Measurements from ENCODE around the gene LRRK1. TPM values are rescaled to one million over a fixed set of nuclear protein-coding genes. Genes with fewer than 3 reads are reported as not detected.

LRRK1 gene
- total RNA-seq, 1 donor from 2014 or later: 15.7 TPM

- no peak for DNase-seq (ENCODE audit: low spot score)
These were observed 61.9 kb downstream of the LRRK1 start for GRCh38 chr15:100981086-100981485.

GRCh38 chr15:100983221-100983620, 64.1 kb downstream of the LRRK1 start:
- DNase-seq (ENCODE audit: low spot score): no peak

GRCh38 chr15:100985401-100985800, 66.2 kb downstream of the LRRK1 start:
- no peak for DNase-seq (ENCODE audit: low spot score)

- no peak for DNase-seq (ENCODE audit: low spot score)
These were observed 67.2 kb downstream of the LRRK1 start for GRCh38 chr15:100986158-100986896.

GRCh38 chr15:100987143-100987542, 68.0 kb downstream of the LRRK1 start:
- no peak for DNase-seq (ENCODE audit: low spot score)

- no peak for DNase-seq (ENCODE audit: low spot score)
These were observed 69.1 kb downstream of the LRRK1 start for GRCh38 chr15:100988297-100988696.

- no peak for DNase-seq (ENCODE audit: low spot score)
These were observed 69.7 kb downstream of the LRRK1 start for GRCh38 chr15:100988857-100989256.

GRCh38 chr15:100994597-100995446, 75.7 kb downstream of the LRRK1 start:
- DNase-seq (ENCODE audit: low spot score): peak; percentile 4

GRCh38 chr15:100995471-100996430, 76.6 kb downstream of the LRRK1 start:
- peak; percentile 3 for DNase-seq (ENCODE audit: low spot score)

GRCh38 chr15:100997442-100997841, 78.3 kb downstream of the LRRK1 start:
- no peak for DNase-seq (ENCODE audit: low spot score)

- no peak for DNase-seq (ENCODE audit: low spot score)
These were observed 79.5 kb downstream of the LRRK1 start for GRCh38 chr15:100998630-100999029.

- DNase-seq (ENCODE audit: low spot score): no peak
These were observed 80.2 kb downstream of the LRRK1 start for GRCh38 chr15:100999369-100999768.

- DNase-seq (ENCODE audit: low spot score): peak; percentile 3
These were observed 81.1 kb downstream of the LRRK1 start for GRCh38 chr15:101000271-101000681.

- DNase-seq (ENCODE audit: low spot score): no peak
These were observed 81.9 kb downstream of the LRRK1 start for GRCh38 chr15:101001056-101001455.

GRCh38 chr15:101001796-101002195, 82.6 kb downstream of the LRRK1 start:
- no peak for DNase-seq (ENCODE audit: low spot score)

GRCh38 chr15:101003081-101003480, 83.9 kb downstream of the LRRK1 start:
- no peak for DNase-seq (ENCODE audit: low spot score)

- no peak for DNase-seq (ENCODE audit: low spot score)
These were observed 84.5 kb downstream of the LRRK1 start for GRCh38 chr15:101003706-101004105.

GRCh38 chr15:101004500-101004899, 85.3 kb downstream of the LRRK1 start:
- DNase-seq (ENCODE audit: low spot score): no peak

- DNase-seq (ENCODE audit: low spot score): no peak
These were observed 86.0 kb downstream of the LRRK1 start for GRCh38 chr15:101004986-101005747.

- DNase-seq (ENCODE audit: low spot score): peak; percentile 78
These were observed 88.0 kb downstream of the LRRK1 start for GRCh38 chr15:101006931-101007691.

Measured in mucosa of gallbladder (tissue), 1 donor.